HepG2 (cell line): ENCODE measurements around the gene MAP2K1. TPM values are rescaled to one million over a fixed set of nuclear protein-coding genes. Genes with fewer than 3 reads are reported as not detected.

Source experiments
- ADNP ChIP-seq: sonication (generic); formaldehyde crosslinking; IDR thresholded peaks from 2 replicates; pipeline ENCODE4 v1.4.0; 2020; ENCODE audit warnings: missing genetic modification reagents
- AFF4 ChIP-seq: sonication (generic); formaldehyde crosslinking; IDR thresholded peaks from 2 replicates; pipeline ENCODE4 v1.4.0; 2020; ENCODE audit warnings: missing genetic modification reagents
- AKAP8 ChIP-seq: sonication (generic); formaldehyde crosslinking; IDR thresholded peaks from 2 replicates; pipeline ENCODE4 v1.5.1; 2020; ENCODE audit warnings: mild to moderate bottlenecking, missing genetic modification reagents
- ATF7-NPFF ChIP-seq: sonication (generic); formaldehyde crosslinking; IDR thresholded peaks from 2 replicates; pipeline ENCODE4 v1.8.1; 2023; ENCODE audit warnings: mild to moderate bottlenecking, low read depth, missing genetic modification reagents, moderate library complexity
- CBX1 ChIP-seq: IDR thresholded peaks from one replicate; pipeline ENCODE4 v1.6.1; 2016; ENCODE audit warnings: antibody characterized with exemption, low read depth
- FIP1L1 ChIP-seq: fragments of 200-400 bp; formaldehyde crosslinking; IDR thresholded peaks from 2 replicates; pipeline ENCODE4 v1.6.1; 2018; ENCODE audit warnings: low read depth, mild to moderate bottlenecking, low read length, moderate library complexity, borderline replicate concordance; ENCODE audit not compliant: insufficient read depth
- HMG20A ChIP-seq: IDR thresholded peaks from 2 replicates; pipeline ENCODE4 v1.6.1; 2016; ENCODE audit warnings: borderline replicate concordance
- MAFK ChIP-seq, 2 experiments: IDR thresholded peaks in 1 of 2; conservative IDR thresholded peaks in 1 of 2; 2 replicates each; pipeline ENCODE4 v1.6.1; 2011; ENCODE audit warnings: improper control_type of control experiment in 2 of 2, low read length in 2 of 2
- MTF1 ChIP-seq: sonication (generic); formaldehyde crosslinking; IDR thresholded peaks from 2 replicates; pipeline ENCODE4 v1.5.0; 2020; ENCODE audit warnings: missing genetic modification reagents
- NAIF1 ChIP-seq: sonication (generic); formaldehyde crosslinking; IDR thresholded peaks from 2 replicates; pipeline ENCODE4 v1.5.0; 2020; ENCODE audit warnings: mild to moderate bottlenecking, missing genetic modification reagents, borderline replicate concordance
- NCOR1 ChIP-seq: fragments of 200-600 bp; sonication (generic); IDR thresholded peaks from 2 replicates; pipeline ENCODE4 v1.7.0; 2017; ENCODE audit warnings: antibody characterized with exemption, low read length, borderline replicate concordance
- NFIC ChIP-seq: IDR thresholded peaks from 2 replicates; pipeline ENCODE4 v1.6.1; 2012; ENCODE audit warnings: mild to moderate bottlenecking, low read length, inconsistent platforms
- NR2F6 ChIP-seq, 2 experiments: IDR thresholded peaks; 2 replicates each; pipeline ENCODE4 v1.6.1; 2016; ENCODE audit warnings: antibody characterized with exemption in 1 of 2, mild to moderate bottlenecking in 1 of 2
- PHF5A ChIP-seq: IDR thresholded peaks from one replicate; pipeline ENCODE4 v1.6.1; 2018; ENCODE audit warnings: low read depth, missing genetic modification reagents; ENCODE audit not compliant: unreplicated experiment
- SNRNP70 ChIP-seq: fragments of 200-400 bp; formaldehyde crosslinking; IDR thresholded peaks from 2 replicates; pipeline ENCODE4 v1.6.1; 2017; ENCODE audit warnings: mild to moderate bottlenecking, low read depth, low read length, moderate library complexity
- ZMAT5 ChIP-seq: sonication (generic); formaldehyde crosslinking; IDR thresholded peaks from 2 replicates; pipeline ENCODE4 v1.5.0; 2020; ENCODE audit warnings: mild to moderate bottlenecking, low read depth, missing genetic modification reagents, borderline replicate concordance
- ZNF431 ChIP-seq: sonication (generic); formaldehyde crosslinking; IDR thresholded peaks from 2 replicates; pipeline ENCODE4 v1.9.0; 2022; ENCODE audit warnings: missing genetic modification reagents, low read depth, mild to moderate bottlenecking, borderline replicate concordance
- ZNF598 ChIP-seq: sonication (generic); formaldehyde crosslinking; IDR thresholded peaks from 2 replicates; pipeline ENCODE4 v1.5.1; 2020; ENCODE audit warnings: mild to moderate bottlenecking, missing genetic modification reagents, borderline replicate concordance
- ZNF850 ChIP-seq: sonication (generic); formaldehyde crosslinking; conservative IDR thresholded peaks from 2 replicates; pipeline ENCODE4 v1.9.0; 2021; ENCODE audit warnings: mild to moderate bottlenecking, missing genetic modification reagents
- ZSCAN21 ChIP-seq: sonication (generic); formaldehyde crosslinking; IDR thresholded peaks from 2 replicates; pipeline ENCODE4 v1.8.0; 2022; ENCODE audit warnings: mild to moderate bottlenecking, missing genetic modification reagents, moderate library complexity, borderline replicate concordance
- polyA plus RNA-seq, 8 experiments: library from polyadenylated mRNA; depleted of rRNA in 3 of 8; stranded (reverse) in 7 of 8; unstranded in 1 of 8; fragments of >200 nt; fragmentation: Illumina TruSeq in 4 of 8; extraction: Trizol in 4 of 8; gene quantifications; 2 replicates each; pipeline versions ENCODE4 v1.2.1 to v1.2.3, GENCODE V29; 2011 to 2016; ENCODE audit warnings: low read depth in 4 of 8, missing spikeins in 1 of 8, mixed read lengths in 1 of 8; ENCODE audit not compliant: insufficient read depth in 1 of 8
- total RNA-seq, 5 experiments: library from RNA; depleted of rRNA; stranded (reverse); fragments of >200 nt; fragmentation: Illumina TruSeq; extraction: Trizol; gene quantifications; 2 replicates each; pipeline ENCODE4 v1.2.3, GENCODE V29; 2016; ENCODE audit warnings: low read depth in 1 of 5
- TF ChIP-seq, protein P1 (sequence below): sonication (generic); formaldehyde crosslinking; IDR thresholded peaks from 2 replicates; pipeline ENCODE4 v1.4.0; 2020; ENCODE audit warnings: missing genetic modification reagents
- TF ChIP-seq, protein P2 (sequence below): IDR thresholded peaks from 2 replicates; pipeline ENCODE4 v1.6.1; 2016; ENCODE audit warnings: low read depth, control low read depth

Gene MAP2K1
- total and polyA plus RNA-seq, 2 of the 13 experiments (the other 11 are each of a cell fraction or from before 2014, with no cell fraction given), result 24.1 to 49.2 TPM

DNA sequence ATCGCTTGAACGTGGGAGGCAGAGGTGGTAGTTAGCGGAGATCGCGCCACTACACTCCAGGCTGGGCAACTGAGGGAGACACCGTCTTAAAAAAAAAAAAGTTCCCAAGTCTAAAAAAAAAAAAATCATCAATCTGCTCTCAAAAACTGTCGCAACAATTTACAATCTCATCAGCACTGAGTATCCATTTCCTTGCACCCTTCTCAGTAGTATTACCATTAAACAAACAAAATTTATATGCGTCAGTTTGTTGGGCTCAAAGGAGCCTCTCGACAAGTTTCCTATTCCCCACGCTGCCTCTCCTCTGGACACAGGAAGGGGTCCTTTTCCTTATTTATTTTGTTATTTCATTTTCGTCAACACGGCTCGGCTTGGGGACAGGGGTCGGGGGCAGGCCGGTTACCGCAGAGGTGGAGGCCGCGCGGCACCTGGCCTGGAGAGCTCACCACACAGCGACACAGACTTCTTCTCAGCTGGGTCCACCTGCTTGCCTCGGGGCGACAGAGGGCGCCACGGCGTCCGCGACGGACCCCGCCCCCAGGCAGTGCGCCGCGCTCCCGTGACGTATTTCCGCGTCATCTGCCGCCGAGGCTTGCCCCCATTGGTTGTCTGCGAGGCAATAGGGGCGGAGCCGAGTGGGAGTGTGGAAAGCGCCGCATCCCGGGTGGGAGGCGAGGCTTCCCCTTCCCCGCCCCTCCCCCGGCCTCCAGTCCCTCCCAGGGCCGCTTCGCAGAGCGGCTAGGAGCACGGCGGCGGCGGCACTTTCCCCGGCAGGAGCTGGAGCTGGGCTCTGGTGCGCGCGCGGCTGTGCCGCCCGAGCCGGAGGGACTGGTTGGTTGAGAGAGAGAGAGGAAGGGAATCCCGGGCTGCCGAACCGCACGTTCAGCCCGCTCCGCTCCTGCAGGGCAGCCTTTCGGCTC, at the start of gene MAP2K1 (continued):
- TF ChIP-seq NR2F6 (IDR thresholded peaks at IDR 0.05), result no peak
- peak; percentile 61; the same call in 1 of the 2 replicates for TF ChIP-seq NR2F6 (CRISPR knock-in tag; IDR thresholded peaks at IDR 0.05)
- no peak for TF ChIP-seq SNRNP70
- TF ChIP-seq MTF1 (CRISPR knock-in tag), result no peak
- TF ChIP-seq ZNF598, result no peak
- TF ChIP-seq PHF5A, result no peak
- TF ChIP-seq, protein P1, sequence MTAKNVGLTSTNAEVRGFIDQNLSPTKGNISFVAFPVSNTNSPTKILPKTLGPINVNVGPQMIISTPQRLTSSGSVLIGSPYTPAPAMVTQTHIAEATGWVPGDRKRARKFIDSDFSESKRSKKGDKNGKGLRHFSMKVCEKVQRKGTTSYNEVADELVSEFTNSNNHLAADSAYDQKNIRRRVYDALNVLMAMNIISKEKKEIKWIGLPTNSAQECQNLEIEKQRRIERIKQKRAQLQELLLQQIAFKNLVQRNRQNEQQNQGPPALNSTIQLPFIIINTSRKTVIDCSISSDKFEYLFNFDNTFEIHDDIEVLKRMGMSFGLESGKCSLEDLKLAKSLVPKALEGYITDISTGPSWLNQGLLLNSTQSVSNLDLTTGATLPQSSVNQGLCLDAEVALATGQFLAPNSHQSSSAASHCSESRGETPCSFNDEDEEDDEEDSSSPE (CRISPR knock-in tag), result peak; percentile 71
- no peak for TF ChIP-seq FIP1L1
- no peak for TF ChIP-seq MAFK (conservative IDR thresholded peaks at IDR 0.05 in 1 of 2, IDR thresholded peaks at IDR 0.05 in 1 of 2; ENCODE audit: low read length in 2 of 2)
- TF ChIP-seq, protein P2, sequence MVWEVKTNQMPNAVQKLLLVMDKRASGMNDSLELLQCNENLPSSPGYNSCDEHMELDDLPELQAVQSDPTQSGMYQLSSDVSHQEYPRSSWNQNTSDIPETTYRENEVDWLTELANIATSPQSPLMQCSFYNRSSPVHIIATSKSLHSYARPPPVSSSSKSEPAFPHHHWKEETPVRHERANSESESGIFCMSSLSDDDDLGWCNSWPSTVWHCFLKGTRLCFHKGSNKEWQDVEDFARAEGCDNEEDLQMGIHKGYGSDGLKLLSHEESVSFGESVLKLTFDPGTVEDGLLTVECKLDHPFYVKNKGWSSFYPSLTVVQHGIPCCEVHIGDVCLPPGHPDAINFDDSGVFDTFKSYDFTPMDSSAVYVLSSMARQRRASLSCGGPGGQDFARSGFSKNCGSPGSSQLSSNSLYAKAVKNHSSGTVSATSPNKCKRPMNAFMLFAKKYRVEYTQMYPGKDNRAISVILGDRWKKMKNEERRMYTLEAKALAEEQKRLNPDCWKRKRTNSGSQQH (CRISPR knock-in tag), result peak; percentile 78; the same call in 1 of the 2 replicates
- TF ChIP-seq ADNP (CRISPR knock-in tag), result no peak
- peak; percentile 79; the same call in 1 of the 2 replicates for TF ChIP-seq ZSCAN21 (CRISPR knock-in tag)
- peak; percentile 79; the same call in 1 of the 2 replicates for TF ChIP-seq ZNF431 (CRISPR knock-in tag)
- TF ChIP-seq NFIC, result no peak
- TF ChIP-seq ATF7-NPFF, result peak; percentile 54; the same call in 1 of the 2 replicates
- no peak for TF ChIP-seq AFF4 (CRISPR knock-in tag)
- peak; percentile 92 for TF ChIP-seq CBX1
- no peak for TF ChIP-seq AKAP8 (CRISPR knock-in tag)
- TF ChIP-seq HMG20A, result no peak
- TF ChIP-seq NAIF1 (CRISPR knock-in tag), result 0 out of 2 replicates have a peak, but pooled peaks have one; percentile 52
- TF ChIP-seq NCOR1, result no peak
- no peak for TF ChIP-seq ZNF850 (CRISPR knock-in tag)
- no peak for TF ChIP-seq ZMAT5
